Measurements from ENCODE around the gene VTI1A.

The VTI1A gene

GRCh38 chr10:112785089-112785488 is 338.1 kb downstream of the VTI1A start:
- DNase-seq (ENCODE audit: low spot score) = no peak

GRCh38 chr10:112789248-112789647 is 342.2 kb downstream of the VTI1A start:
- no peak for DNase-seq (ENCODE audit: low spot score)

- DNase-seq (ENCODE audit: low spot score) = no peak
Observed at GRCh38 chr10:112790030-112790429, 343.0 kb downstream of the VTI1A start.

GRCh38 chr10:112790921-112791320 is 343.9 kb downstream of the VTI1A start:
- DNase-seq (ENCODE audit: low spot score) = no peak

- no peak for DNase-seq (ENCODE audit: low spot score)
Observed at GRCh38 chr10:112791447-112791846, 344.4 kb downstream of the VTI1A start.

- no peak for DNase-seq (ENCODE audit: low spot score)
Observed at GRCh38 chr10:112792487-112793201, 345.6 kb downstream of the VTI1A start.

- DNase-seq (ENCODE audit: low spot score) = no peak
Observed at GRCh38 chr10:112793202-112793921, 346.3 kb downstream of the VTI1A start.

- no peak for DNase-seq (ENCODE audit: low spot score)
Observed at GRCh38 chr10:112794201-112794600, 347.2 kb downstream of the VTI1A start.

- no peak for DNase-seq (ENCODE audit: low spot score)
Observed at GRCh38 chr10:112795067-112795466, 348.1 kb downstream of the VTI1A start.

GRCh38 chr10:112797197-112797596 is 350.2 kb downstream of the VTI1A start:
- no peak for DNase-seq (ENCODE audit: low spot score)

- no peak for DNase-seq (ENCODE audit: low spot score)
Observed at GRCh38 chr10:112797855-112798254, 350.8 kb downstream of the VTI1A start.

GRCh38 chr10:112799038-112799437 is 352.0 kb downstream of the VTI1A start:
- DNase-seq (ENCODE audit: low spot score) = no peak

- no peak for DNase-seq (ENCODE audit: low spot score)
Observed at GRCh38 chr10:112799726-112800510, 352.9 kb downstream of the VTI1A start.

GRCh38 chr10:112801004-112801403 is 354.0 kb downstream of the VTI1A start:
- DNase-seq (ENCODE audit: low spot score) = no peak

GRCh38 chr10:112801748-112802147 is 354.7 kb downstream of the VTI1A start:
- no peak for DNase-seq (ENCODE audit: low spot score)

- no peak for DNase-seq (ENCODE audit: low spot score)
Observed at GRCh38 chr10:112802411-112803022, 355.5 kb downstream of the VTI1A start.

- DNase-seq (ENCODE audit: low spot score) = no peak
Observed at GRCh38 chr10:112803961-112804401, 357.0 kb downstream of the VTI1A start.

GRCh38 chr10:112805254-112805590 is 358.2 kb downstream of the VTI1A start:
- DNase-seq (ENCODE audit: low spot score) = no peak

- no peak for DNase-seq (ENCODE audit: low spot score)
Observed at GRCh38 chr10:112805701-112806100, 358.7 kb downstream of the VTI1A start.

- DNase-seq (ENCODE audit: low spot score) = no peak
Observed at GRCh38 chr10:112807013-112807412, 360.0 kb downstream of the VTI1A start.

- no peak for DNase-seq (ENCODE audit: low spot score)
Observed at GRCh38 chr10:112809736-112810135, 362.7 kb downstream of the VTI1A start.

GRCh38 chr10:112810711-112811151 is 363.7 kb downstream of the VTI1A start:
- no peak for DNase-seq (ENCODE audit: low spot score)

Data from hepatic stellate cell (primary cell).